Gastroesophageal sphincter (tissue), 3 donors: ENCODE measurements around the gene BRIP1.
"Not testable (repeated sequence)": the region's sequence is repeated elsewhere in the genome, so short reads cannot be mapped to it uniquely, and the experiment has no call there.

Source experiments
- EP300 ChIP-seq: sonication (generic); formaldehyde crosslinking; IDR thresholded peaks from one replicate; pipeline ENCODE4 v1.6.1; 2017; ENCODE audit warnings: antibody characterized with exemption, mild to moderate bottlenecking
- POLR2AphosphoS5 ChIP-seq: sonication (generic); formaldehyde crosslinking; IDR thresholded peaks from one replicate; pipeline ENCODE4 v1.6.1; 2017; ENCODE audit warnings: antibody characterized with exemption
- TF ChIP-seq, protein P1 (sequence below), 4 experiments: fragments of 200-600 bp in 2 of 4; fragments of 450-650 bp in 2 of 4; sonication (generic) in 1 of 4; IDR thresholded peaks; one replicate each; pipeline ENCODE4 v1.5.1; 2017 to 2019; ENCODE audit warnings: antibody characterized with exemption in 4 of 4, mild to moderate bottlenecking in 2 of 4, moderate library complexity in 2 of 4

DNA sequence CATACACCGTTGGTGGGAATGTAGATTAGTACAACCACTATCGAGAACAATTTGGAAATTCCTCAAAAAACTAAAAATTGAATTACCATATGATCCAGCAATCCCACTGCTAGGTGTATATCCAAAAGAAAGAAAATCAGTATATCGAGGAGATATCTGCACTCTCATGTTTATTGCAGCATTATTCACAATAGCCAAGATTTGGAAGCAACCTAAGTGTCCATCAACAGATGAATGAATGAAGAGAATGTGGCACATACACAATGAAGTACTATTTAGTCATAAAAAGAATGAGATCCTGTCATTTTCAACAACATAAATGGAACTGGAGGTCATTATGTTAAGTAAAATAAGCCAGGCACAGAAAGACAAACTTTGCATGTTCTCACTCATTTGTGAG, 44.1 kb downstream of the BRIP1 start:
- TF ChIP-seq EP300, POLR2AphosphoS5: not testable (repeated sequence)
- TF ChIP-seq, protein P1, sequence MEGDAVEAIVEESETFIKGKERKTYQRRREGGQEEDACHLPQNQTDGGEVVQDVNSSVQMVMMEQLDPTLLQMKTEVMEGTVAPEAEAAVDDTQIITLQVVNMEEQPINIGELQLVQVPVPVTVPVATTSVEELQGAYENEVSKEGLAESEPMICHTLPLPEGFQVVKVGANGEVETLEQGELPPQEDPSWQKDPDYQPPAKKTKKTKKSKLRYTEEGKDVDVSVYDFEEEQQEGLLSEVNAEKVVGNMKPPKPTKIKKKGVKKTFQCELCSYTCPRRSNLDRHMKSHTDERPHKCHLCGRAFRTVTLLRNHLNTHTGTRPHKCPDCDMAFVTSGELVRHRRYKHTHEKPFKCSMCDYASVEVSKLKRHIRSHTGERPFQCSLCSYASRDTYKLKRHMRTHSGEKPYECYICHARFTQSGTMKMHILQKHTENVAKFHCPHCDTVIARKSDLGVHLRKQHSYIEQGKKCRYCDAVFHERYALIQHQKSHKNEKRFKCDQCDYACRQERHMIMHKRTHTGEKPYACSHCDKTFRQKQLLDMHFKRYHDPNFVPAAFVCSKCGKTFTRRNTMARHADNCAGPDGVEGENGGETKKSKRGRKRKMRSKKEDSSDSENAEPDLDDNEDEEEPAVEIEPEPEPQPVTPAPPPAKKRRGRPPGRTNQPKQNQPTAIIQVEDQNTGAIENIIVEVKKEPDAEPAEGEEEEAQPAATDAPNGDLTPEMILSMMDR (IDR thresholded peaks at IDR 0.05): not testable (repeated sequence)
